Kidney epithelial cell (primary cell): ENCODE results near the gene SH3GL1. TPM values are rescaled to one million over a fixed set of nuclear protein-coding genes. Genes with fewer than 3 reads are reported as not detected.

Experiments used
- DNase-seq: peaks from one replicate; pipeline ENCODE4 v3.0.0-alpha.2; 2010; ENCODE audit warnings: low read depth
- H3K27me3 ChIP-seq: 2 replicates; pipeline ENCODE4 v1.6.0; 2011; ENCODE audit warnings: low read length; ENCODE audit not compliant: control insufficient read depth, insufficient read depth
- H3K36me3 ChIP-seq: 2 replicates; pipeline ENCODE4 v1.5.1; 2011; ENCODE audit warnings: low read length; ENCODE audit not compliant: control insufficient read depth, insufficient read depth
- H3K4me3 ChIP-seq: 2 replicates; pipeline ENCODE4 v1.5.1; 2011; ENCODE audit warnings: low read depth, mild to moderate bottlenecking, control low read depth, low read length
- total RNA-seq: library from RNA; depleted of rRNA; stranded (reverse); fragments of >200 nt; gene quantifications from 2 replicates; pipeline ENCODE4 v1.2.3, GENCODE V29; 2015
- TF ChIP-seq, protein P1 (sequence below): IDR thresholded peaks from 2 replicates; pipeline ENCODE4 v1.5.1; 2011; ENCODE audit warnings: mild to moderate bottlenecking, moderate library complexity, low read length, control low read depth, inconsistent platforms; ENCODE audit not compliant: insufficient read depth, poor library complexity, severe bottlenecking

Gene SH3GL1, protein sequence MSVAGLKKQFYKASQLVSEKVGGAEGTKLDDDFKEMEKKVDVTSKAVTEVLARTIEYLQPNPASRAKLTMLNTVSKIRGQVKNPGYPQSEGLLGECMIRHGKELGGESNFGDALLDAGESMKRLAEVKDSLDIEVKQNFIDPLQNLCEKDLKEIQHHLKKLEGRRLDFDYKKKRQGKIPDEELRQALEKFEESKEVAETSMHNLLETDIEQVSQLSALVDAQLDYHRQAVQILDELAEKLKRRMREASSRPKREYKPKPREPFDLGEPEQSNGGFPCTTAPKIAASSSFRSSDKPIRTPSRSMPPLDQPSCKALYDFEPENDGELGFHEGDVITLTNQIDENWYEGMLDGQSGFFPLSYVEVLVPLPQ
- 60.9 and 72.0 TPM in 2 replicates for total RNA-seq

DNA sequence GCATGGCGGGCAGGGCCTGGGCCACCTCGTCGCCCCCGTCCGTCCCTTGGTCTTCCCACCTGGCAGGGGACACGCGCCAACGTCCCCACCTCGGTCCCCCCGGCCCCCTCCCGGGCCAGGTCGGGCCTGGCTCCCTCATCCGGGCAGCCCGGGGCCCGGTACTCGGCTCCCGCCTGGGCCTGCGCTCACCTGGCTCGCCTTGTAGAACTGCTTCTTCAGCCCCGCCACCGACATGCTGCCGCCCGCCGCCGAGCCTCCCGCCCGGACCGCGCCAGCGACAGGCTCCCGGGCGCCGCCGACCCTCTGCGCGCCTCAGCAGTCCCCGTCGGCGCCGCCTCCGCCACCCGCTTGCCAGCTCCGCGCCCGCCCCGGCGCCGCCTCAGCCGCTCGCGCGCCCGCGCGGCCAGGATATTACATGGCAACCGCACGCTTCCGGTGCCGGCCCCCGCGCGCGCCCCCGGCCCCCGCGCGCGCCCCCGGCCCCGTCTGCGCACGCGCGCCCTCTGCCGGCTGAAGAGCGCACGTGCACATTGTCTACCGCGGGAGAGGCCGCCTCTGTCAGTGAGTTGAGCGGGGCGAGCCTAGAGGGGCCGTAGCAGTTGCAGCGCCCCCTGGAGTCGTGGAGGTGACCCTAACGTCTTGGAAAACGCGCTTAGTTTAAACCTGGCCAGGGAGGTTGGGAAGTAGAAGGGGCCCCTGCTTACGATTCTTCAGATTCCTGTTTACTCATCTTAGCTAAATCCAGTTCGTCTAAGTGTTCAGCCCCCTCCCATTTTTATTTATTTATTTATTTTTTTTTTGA, at the start of gene SH3GL1:
SH3GL1 (minus strand) TSS at position 413 of the 802 bp plus-strand sequence; CDS start at position 234, 179 bp downstream.
- no peak for DNase-seq
- TF ChIP-seq, protein P1, sequence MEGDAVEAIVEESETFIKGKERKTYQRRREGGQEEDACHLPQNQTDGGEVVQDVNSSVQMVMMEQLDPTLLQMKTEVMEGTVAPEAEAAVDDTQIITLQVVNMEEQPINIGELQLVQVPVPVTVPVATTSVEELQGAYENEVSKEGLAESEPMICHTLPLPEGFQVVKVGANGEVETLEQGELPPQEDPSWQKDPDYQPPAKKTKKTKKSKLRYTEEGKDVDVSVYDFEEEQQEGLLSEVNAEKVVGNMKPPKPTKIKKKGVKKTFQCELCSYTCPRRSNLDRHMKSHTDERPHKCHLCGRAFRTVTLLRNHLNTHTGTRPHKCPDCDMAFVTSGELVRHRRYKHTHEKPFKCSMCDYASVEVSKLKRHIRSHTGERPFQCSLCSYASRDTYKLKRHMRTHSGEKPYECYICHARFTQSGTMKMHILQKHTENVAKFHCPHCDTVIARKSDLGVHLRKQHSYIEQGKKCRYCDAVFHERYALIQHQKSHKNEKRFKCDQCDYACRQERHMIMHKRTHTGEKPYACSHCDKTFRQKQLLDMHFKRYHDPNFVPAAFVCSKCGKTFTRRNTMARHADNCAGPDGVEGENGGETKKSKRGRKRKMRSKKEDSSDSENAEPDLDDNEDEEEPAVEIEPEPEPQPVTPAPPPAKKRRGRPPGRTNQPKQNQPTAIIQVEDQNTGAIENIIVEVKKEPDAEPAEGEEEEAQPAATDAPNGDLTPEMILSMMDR = peak; percentile 97
- peak within 1 kb of the TSS; percentile 95 for H3K4me3 ChIP-seq
- no peaks in the 10 kb centered on the region for H3K27me3 ChIP-seq
- H3K36me3 ChIP-seq = peaks cover 4% of the 10 kb centered on the region

DNA sequence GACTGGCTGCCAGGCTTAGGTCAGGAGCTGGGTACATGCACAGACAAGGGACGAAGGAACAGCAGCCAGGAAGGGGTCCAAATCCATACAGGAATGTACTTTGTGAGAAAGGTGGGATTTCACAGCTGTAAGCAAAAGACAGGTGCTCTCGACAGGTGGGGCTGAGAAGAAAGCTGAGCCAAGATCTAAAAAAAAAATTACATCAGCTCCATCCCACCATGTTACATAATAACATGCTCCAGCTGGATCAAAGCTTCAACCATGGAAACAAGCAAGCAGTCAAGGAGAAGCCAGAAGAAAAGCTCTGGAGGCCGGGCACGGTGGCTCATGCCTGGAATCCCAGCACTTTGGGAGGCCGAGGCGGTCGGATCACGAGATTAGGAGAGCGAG, 49.3 kb upstream of the SH3GL1 start:
- no peak for DNase-seq
- TF ChIP-seq, protein P1 = no peak
- H3K4me3 ChIP-seq = no peak overlapping the region
- no peaks in the 10 kb centered on the region for H3K27me3 ChIP-seq
- no peaks in the 10 kb centered on the region for H3K36me3 ChIP-seq

DNA sequence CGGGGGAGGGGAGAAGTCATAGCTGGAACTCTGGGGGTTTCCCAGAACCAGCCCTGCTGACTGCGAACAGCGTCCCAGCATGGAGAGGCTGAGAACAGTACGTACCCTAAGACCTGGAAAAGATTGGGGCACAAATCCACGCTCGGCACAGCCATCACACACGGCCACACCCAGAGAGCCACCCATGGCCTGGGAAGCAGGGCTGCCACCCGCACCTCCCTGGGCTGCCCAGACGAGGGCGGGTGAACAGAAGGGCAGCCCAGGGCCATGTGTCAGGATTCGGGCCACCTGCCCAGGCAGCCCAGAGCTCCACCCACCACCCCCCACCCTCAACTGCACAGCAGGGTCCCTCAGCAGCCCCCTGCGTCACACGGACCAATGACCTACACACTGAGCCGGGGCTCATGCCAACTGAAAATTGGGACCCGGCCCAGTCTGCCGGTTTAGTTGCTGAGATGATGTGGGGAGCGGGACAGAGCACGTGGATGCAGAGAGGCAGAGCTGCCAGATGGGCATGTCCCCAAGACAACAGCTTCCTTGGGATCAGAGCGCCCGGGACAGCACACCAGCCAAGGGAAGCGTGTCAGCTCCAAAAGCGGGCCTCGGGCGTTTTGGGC, 48.8 kb upstream of the SH3GL1 start:
- Histone ChIP-seq H3K27me3 (no peaks in the 10 kb centered on the region), H3K36me3 (no peaks in the 10 kb centered on the region), H3K4me3 (no peak overlapping the region)
- DNase-seq = no peak
- TF ChIP-seq, protein P1 = no peak

DNA sequence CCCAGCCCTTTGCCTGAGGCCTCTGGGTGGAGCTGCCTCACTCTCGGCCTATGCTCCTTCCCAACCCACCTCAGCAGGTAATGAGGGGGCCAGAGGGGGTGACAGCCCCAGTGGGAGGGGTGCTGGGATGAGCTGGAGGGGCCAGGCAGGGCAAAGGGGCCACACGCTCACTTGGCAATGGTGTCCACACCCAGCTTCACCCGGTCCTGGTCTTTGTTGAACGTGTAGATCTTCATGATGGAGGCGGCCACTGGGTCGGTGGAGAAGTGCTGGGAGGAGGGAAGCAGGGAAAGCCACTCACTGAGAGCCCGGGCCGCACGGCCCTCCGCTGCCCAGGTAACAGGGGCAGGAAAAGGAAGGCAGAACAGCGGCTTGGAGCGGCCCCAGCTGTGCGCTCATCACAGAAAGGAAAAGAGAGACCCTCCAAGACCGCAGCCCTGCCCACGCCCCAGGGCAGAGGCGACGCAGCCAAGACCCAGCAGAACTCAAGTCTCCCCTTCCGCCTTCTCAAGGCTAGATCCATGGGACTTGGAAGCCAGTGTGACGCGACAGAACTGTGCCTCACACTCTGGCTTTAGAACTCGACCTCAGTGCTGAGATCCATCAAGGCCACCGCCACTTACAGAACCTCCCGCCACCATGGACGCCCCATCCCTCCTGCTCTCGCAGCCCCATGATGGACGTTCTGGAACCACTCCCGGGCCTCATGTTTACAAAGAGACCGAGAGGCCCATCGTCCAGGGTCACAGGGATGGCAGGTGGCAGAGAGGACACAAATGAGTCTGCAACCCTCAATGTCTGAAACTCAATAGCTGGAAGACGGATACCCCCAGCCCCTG, 48.0 kb upstream of the SH3GL1 start:
- no peak for DNase-seq
- no peaks in the 10 kb centered on the region for H3K36me3 ChIP-seq
- H3K4me3 ChIP-seq = no peak overlapping the region
- TF ChIP-seq, protein P1 = no peak
- H3K27me3 ChIP-seq = no peaks in the 10 kb centered on the region

DNA sequence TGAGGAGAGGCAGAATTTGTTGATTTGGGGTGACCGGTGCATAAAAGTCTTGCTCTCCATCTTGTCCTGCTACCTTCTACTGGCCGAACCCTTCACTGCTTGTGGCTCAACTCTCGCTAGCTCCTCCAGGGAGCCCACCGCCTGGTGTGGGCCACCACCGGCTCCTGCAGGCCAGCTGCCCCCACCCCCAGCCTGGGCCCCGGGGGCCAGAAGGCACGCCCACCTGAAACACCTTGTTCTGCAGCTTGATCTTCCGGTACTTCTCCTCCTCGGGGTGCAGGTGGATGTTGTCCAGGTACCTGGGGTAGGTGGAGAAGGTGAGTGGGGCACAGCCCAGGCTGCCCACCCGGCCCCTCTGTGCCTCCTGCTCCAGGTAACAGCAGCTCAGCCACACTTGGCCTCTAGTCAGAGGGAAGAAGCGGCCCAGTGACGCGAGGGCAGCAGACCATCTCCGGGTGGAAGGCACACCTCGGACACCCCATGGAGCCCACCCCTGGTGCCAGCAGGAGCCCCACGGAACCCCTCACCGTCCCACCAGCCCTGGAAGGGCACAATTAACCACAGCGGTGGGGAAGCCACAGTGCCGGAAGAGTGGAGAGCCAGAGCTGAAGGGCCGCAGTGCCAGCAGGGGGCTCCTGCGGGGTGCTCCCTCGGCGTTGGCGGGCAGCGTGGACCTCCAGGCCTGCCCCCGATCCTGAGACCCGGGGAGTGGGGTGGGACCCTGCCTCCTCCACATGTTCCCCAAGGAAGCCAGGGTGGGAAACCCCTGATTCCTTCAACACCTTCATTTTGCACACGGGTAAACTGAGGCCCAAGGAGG, 47.2 kb upstream of the SH3GL1 start:
- H3K27me3 ChIP-seq = no peaks in the 10 kb centered on the region
- DNase-seq = no peak
- TF ChIP-seq, protein P1 = no peak
- H3K4me3 ChIP-seq = no peak overlapping the region
- H3K36me3 ChIP-seq = no peaks in the 10 kb centered on the region
